ENCODE data around the gene PICALM. TPM values are rescaled to one million over a fixed set of nuclear protein-coding genes. Genes with fewer than 3 reads are reported as not detected.
A peak's percentile ranks its signal among the peaks of the same experiment; 100 is the strongest.
"Not testable (repeated sequence)": the region's sequence is repeated elsewhere in the genome, so short reads cannot be mapped to it uniquely, and the experiment has no call there.

Gene PICALM
- total RNA-seq, 4 donors from 2014 or later = 128 to 196 (median 143) TPM

DNA sequence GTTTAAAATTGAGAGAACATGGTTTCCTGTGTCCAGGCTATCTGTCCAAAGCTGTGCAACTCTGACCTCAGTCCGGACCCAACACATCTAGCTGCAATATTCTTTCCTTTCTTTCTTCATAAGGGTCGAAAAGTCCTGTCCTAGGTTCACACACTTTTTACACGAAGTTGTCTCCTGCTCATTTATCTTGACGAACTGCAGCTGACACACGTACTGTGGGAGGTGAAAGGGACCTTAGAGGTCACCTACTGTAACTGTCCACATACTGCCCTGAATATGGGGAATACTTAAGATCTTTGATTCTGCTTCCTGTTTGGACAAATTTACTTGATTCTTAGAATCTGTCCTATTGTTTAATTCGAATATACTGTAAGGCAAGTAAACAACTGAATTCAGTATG is 107.8 kb downstream of the PICALM start:
- no peak overlapping the region for H3K4me3 ChIP-seq
- 62 to 66% methylated on average over 6 of the region's 6 CpGs for WGBS, 2 donors
- intact Hi-C loops (cut with DNase I) = no loop called here
- H3K27me3 ChIP-seq = no peaks in the 10 kb centered on the region
- H3K9me3 ChIP-seq = no peaks in the 10 kb centered on the region
- H3K4me1 ChIP-seq = peaks cover 0 to 13% (median 4%) of the 10 kb centered on the region in 3 donors
- H3K36me3 ChIP-seq = peaks cover 0 to 98% (median 6%) of the 10 kb centered on the region in 3 donors
- DNase-seq = no peak
- peak overlapping the region in 1 of 4 donors; percentile 0 for H3K27ac ChIP-seq
- no peak for TF ChIP-seq POLR2A (IDR thresholded peaks at IDR 0.05)
- TF ChIP-seq, protein P1, sequence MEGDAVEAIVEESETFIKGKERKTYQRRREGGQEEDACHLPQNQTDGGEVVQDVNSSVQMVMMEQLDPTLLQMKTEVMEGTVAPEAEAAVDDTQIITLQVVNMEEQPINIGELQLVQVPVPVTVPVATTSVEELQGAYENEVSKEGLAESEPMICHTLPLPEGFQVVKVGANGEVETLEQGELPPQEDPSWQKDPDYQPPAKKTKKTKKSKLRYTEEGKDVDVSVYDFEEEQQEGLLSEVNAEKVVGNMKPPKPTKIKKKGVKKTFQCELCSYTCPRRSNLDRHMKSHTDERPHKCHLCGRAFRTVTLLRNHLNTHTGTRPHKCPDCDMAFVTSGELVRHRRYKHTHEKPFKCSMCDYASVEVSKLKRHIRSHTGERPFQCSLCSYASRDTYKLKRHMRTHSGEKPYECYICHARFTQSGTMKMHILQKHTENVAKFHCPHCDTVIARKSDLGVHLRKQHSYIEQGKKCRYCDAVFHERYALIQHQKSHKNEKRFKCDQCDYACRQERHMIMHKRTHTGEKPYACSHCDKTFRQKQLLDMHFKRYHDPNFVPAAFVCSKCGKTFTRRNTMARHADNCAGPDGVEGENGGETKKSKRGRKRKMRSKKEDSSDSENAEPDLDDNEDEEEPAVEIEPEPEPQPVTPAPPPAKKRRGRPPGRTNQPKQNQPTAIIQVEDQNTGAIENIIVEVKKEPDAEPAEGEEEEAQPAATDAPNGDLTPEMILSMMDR (IDR thresholded peaks at IDR 0.05) = no peak

DNA sequence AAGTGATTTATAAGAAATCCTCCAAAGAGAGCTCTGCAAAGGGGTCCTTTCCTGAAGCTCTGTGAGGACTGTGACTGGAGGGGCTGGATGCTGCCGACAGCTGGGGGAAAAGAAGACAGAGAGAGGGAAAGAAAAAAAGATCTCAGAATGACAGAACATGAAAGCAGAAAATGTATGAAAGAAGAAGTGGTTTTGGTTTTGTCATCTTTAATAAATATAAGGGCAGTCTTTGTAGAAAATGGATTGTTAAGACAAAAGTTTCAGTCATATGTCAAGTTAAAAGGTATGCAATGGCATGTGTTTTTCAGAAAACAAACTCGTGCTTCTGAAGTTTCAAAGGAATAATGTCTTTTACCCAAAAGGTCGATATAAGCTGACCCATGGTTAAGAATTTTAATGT is 108.2 kb downstream of the PICALM start:
- Histone ChIP-seq H3K4me1 (peaks cover 1 to 13% (median 5%) of the 10 kb centered on the region in 3 donors), H3K27me3 (no peaks in the 10 kb centered on the region), H3K9me3 (no peaks in the 10 kb centered on the region), H3K27ac (no peak overlapping the region), H3K36me3 (peaks cover 0 to 98% (median 6%) of the 10 kb centered on the region in 3 donors), H3K4me3 (no peak overlapping the region)
- 66 to 71% methylated on average over 3 of the region's 3 CpGs for WGBS, 2 donors
- intact Hi-C loops (cut with DNase I) = no loop called here
- no peak for DNase-seq
- TF ChIP-seq, protein P1 (IDR thresholded peaks at IDR 0.05) = no peak

DNA sequence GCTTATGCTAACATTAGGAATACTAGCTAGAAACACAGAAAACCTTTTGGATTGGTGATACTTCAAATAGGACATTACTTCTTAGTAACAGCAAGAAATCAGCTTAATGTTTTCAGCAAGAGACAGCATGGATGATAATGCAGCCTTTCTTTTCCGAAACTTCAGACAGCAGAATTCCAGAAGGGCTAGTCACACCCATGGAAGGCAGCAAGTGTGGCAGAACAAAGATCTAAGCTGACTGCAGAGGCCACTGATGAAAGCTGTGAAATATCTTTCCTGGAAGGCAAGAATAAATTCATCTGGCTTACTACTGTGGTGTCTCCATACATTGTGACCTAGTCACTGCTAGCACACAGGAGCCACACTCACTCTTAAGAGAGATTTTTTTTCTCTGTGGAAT is 113.4 kb downstream of the PICALM start:
- DNase-seq = no peak
- 67 to 87% methylated on average over 1 of the region's 1 CpG for WGBS, 2 donors
- H3K27me3 ChIP-seq = no peaks in the 10 kb centered on the region
- TF ChIP-seq, protein P1 (IDR thresholded peaks at IDR 0.05) = no peak
- TF ChIP-seq POLR2A (IDR thresholded peaks at IDR 0.05) = no peak
- peak overlapping the region in 3 of 4 donors; percentile 39 to 54 (median 41) for H3K27ac ChIP-seq
- no peaks in the 10 kb centered on the region for H3K9me3 ChIP-seq
- intact Hi-C loops (cut with DNase I) = no loop called here
- peaks cover 6 to 73% (median 6%) of the 10 kb centered on the region in 3 donors for H3K36me3 ChIP-seq
- no peak overlapping the region for H3K4me3 ChIP-seq
- peaks cover 0 to 5% (median 3%) of the 10 kb centered on the region in 3 donors for H3K4me1 ChIP-seq

DNA sequence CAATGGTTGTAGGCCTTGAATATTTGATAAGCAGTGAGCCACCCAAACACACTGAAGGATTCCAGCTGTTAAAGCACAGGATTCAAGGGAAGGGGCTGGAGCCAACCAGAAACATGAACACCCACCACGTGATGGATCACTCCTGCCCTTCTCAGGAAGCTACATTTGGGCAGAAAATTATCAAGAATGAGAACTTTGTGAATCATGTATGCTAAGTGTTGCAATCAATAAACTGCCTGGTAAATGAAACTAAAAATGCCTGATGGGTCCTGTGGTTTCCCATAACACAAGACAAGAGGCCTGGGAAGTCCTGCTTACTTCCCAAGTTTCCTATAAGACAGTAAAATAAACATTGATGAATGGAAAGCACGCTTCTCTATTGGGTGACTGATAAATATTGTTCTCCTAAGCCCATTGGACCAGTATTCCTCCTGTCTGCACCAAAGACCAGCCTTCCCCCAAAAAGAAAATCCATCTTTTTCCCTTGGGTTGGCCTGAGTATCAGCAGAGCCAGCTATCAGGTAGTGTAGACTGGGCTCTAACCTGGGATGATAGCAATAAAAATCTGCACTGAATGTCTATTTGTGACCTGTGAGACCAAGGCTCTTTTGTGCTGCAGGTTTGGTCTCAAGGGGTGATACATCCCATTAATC is 115.3 kb downstream of the PICALM start:
- intact Hi-C loops (cut with DNase I) = no loop called here
- no peak overlapping the region for H3K4me3 ChIP-seq
- H3K27me3 ChIP-seq = no peaks in the 10 kb centered on the region
- 71 to 76% methylated on average over 2 of the region's 2 CpGs for WGBS, 2 donors
- no peak for DNase-seq
- peaks cover 3 to 7% (median 5%) of the 10 kb centered on the region in 3 donors for H3K4me1 ChIP-seq
- no peaks in the 10 kb centered on the region for H3K9me3 ChIP-seq
- peak overlapping the region in 1 of 4 donors; percentile 19 for H3K27ac ChIP-seq
- H3K36me3 ChIP-seq = peaks cover 3 to 54% (median 6%) of the 10 kb centered on the region in 3 donors
- no peak for TF ChIP-seq POLR2A (IDR thresholded peaks at IDR 0.05)
- TF ChIP-seq, protein P1 (IDR thresholded peaks at IDR 0.05) = no peak

DNA sequence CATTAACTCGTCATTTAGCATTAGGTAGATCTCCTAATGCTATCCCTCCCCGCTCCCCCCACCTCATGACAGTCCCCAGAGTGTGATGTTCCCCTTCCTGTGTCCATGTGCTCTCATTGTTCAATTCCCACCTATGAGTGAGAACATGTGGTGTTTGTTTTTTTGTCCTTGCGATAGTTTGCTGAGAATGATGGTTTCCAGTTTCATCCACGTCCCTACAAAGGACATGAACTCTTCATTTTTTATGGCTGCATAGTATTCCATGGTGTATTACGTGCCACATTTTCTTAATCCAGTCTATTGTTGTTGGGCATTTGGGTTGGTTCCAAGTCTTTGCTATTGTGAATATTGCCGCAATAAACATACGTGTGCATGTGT is 116.8 kb downstream of the PICALM start:
- H3K27ac ChIP-seq; DNase-seq; intact Hi-C loops (cut with DNase I); H3K4me3 ChIP-seq; H3K9me3 ChIP-seq; H3K27me3 ChIP-seq: not testable (repeated sequence)
- H3K4me1 ChIP-seq = peaks cover 8 to 22% (median 10%) of the 10 kb centered on the region in 3 donors
- WGBS, 2 donors = 85 to 97% methylated on average over 5 to 7 of the region's 7 CpGs
- peaks cover 0 to 39% (median 6%) of the 10 kb centered on the region in 3 donors for H3K36me3 ChIP-seq
